Measurements from ENCODE around the gene TEX35. TPM values are rescaled to one million over a fixed set of nuclear protein-coding genes. Genes with fewer than 3 reads are reported as not detected.
A peak's percentile ranks its signal among the peaks of the same experiment; 100 is the strongest.
"Not testable (repeated sequence)": the region's sequence is repeated elsewhere in the genome, so short reads cannot be mapped to it uniquely, and the experiment has no call there.

TEX35 gene
- total and polyA plus RNA-seq, 5 donors = 0.20 to 0.49 (median 0.25) TPM; not detected in 1

GRCh38 chr1:178541379-178541778, 28.5 kb downstream of the TEX35 start:
- no peaks in the 10 kb centered on the region for H3K27me3 ChIP-seq (ENCODE audit: control insufficient read depth, insufficient read depth)
- no peak overlapping the region for H3K4me3 ChIP-seq (ENCODE audit: low read length)
- intact Hi-C loops (cut with DNase I) = loop anchor here (5.0 kb wide), 2 partner anchors 211 to 461 kb away; no protein-coding TSS in a partner anchor
- no peak for ATAC-seq
- DNase-seq = no peak
- peaks cover 11% of the 10 kb centered on the region for H3K4me1 ChIP-seq (ENCODE audit: control insufficient read depth, insufficient read depth, low read length)
- H3K27ac ChIP-seq (ENCODE audit: low read length) = no peak overlapping the region
- no peaks in the 10 kb centered on the region for H3K9me3 ChIP-seq (ENCODE audit: control insufficient read depth, low read length)
- 93% methylated on average over 5 of the region's 5 CpGs for WGBS

GRCh38 chr1:178541829-178542553, 29.1 kb downstream of the TEX35 start:
- Histone ChIP-seq H3K27me3 (ENCODE audit: control insufficient read depth, insufficient read depth) (no peaks in the 10 kb centered on the region), H3K4me3 (ENCODE audit: low read length) (peak overlapping the region; percentile 77), H3K4me1 (ENCODE audit: control insufficient read depth, insufficient read depth, low read length) (peaks cover 7% of the 10 kb centered on the region), H3K27ac (ENCODE audit: low read length) (peak overlapping the region; percentile 73), H3K9me3 (ENCODE audit: control insufficient read depth, low read length) (no peaks in the 10 kb centered on the region)
- DNase-seq = peak; percentile 57 to 82 (median 79)
- intact Hi-C loops (cut with DNase I) = loop anchor here (2.0 to 5.0 kb wide), 3 partner anchors 210 to 460 kb away; no protein-coding TSS in a partner anchor
- ATAC-seq = peak; percentile 46 to 71
- WGBS = 9% methylated on average over 33 of the region's 33 CpGs

DNA sequence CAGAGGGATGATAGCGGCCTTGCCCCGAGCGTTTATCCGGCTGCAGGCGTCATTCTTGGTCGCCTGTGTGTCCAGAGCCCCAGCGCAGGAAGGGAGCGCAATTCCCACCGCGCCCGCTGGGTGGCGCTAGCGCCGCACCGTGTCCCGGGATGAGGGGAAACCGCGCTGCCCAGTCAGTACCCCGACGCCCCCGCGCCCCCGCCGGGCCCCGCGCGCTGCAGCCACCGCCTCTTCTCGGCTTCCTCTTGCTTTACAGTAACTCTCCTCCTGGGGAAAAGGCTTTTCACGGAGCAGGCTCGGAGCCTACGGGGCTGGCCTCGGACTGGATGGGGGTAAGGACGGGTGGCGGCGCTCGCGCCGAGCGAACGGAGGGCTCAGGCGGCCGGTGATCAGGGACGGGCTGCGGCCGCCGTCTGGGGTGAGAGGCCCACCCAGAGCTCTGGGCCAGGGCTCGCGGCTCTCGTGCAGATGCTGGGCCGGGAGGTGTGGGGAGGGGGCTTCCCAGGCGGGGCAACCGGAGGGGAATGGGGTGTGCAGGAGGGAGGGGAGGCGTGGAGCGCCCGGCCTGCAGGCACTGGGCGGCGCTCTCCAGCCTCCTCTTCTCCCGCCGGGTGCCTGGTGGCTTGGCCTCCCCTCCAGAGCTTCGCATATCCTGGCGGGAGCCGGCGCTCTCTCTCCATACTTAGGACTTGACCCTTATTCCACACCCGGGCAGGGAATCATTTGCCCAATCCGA, 29.8 kb downstream of the TEX35 start:
- no peaks in the 10 kb centered on the region for H3K9me3 ChIP-seq (ENCODE audit: control insufficient read depth, low read length)
- ATAC-seq (peak; percentile 93 to 94), DNase-seq (peak; percentile 85 to 96 (median 95))
- intact Hi-C loops (cut with DNase I) = loop anchor here (2.0 to 5.0 kb wide), 3 partner anchors 210 to 460 kb away; no protein-coding TSS in a partner anchor
- peak overlapping the region; percentile 77 for H3K4me3 ChIP-seq (ENCODE audit: low read length)
- no peaks in the 10 kb centered on the region for H3K27me3 ChIP-seq (ENCODE audit: control insufficient read depth, insufficient read depth)
- peak overlapping the region; percentile 73 for H3K27ac ChIP-seq (ENCODE audit: low read length)
- under 1% methylated on average over 66 of the region's 66 CpGs for WGBS
- H3K4me1 ChIP-seq (ENCODE audit: control insufficient read depth, insufficient read depth, low read length) = peaks cover 2% of the 10 kb centered on the region

DNA sequence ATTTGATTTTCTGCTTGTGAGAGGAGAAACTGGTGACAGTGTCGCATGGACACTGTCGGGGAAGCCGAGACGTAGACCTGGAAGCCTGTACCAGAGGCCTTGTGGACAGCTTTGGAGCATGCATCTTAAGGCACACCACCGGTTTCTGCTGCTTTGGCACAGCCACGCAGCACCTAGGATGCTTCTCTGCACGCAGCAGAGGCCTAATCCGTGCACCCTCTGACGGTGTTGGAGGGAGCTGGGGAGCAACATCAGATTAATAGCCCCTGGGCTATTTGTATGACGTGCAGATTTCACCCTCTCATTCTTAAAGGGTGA, 30.3 kb downstream of the TEX35 start:
- DNase-seq (no peak), ATAC-seq (peak; percentile 4 to 23)
- 20% methylated on average over 10 of the region's 10 CpGs for WGBS
- Histone ChIP-seq H3K27me3 (ENCODE audit: control insufficient read depth, insufficient read depth) (no peaks in the 10 kb centered on the region), H3K9me3 (ENCODE audit: control insufficient read depth, low read length) (no peaks in the 10 kb centered on the region), H3K4me3 (ENCODE audit: low read length) (peak overlapping the region; percentile 77), H3K27ac (ENCODE audit: low read length) (peak overlapping the region; percentile 16), H3K4me1 (ENCODE audit: control insufficient read depth, insufficient read depth, low read length) (peaks cover 2% of the 10 kb centered on the region)
- intact Hi-C loops (cut with DNase I) = loop anchor here (2.0 to 5.0 kb wide), 3 partner anchors 209 to 459 kb away; no protein-coding TSS in a partner anchor

- no peak for ATAC-seq
- intact Hi-C loops (cut with DNase I) = loop anchor here (5.0 kb wide), 2 partner anchors 208 to 458 kb away; no protein-coding TSS in a partner anchor
- H3K27me3 ChIP-seq (ENCODE audit: control insufficient read depth, insufficient read depth) = no peaks in the 10 kb centered on the region
- WGBS = 81% methylated on average over 9 of the region's 9 CpGs
- H3K4me1 ChIP-seq (ENCODE audit: control insufficient read depth, insufficient read depth, low read length) = no peaks in the 10 kb centered on the region
- no peak for DNase-seq
- H3K4me3 ChIP-seq (ENCODE audit: low read length) = no peak overlapping the region
- no peaks in the 10 kb centered on the region for H3K9me3 ChIP-seq (ENCODE audit: control insufficient read depth, low read length)
- H3K27ac ChIP-seq (ENCODE audit: low read length) = no peak overlapping the region
Measured at GRCh38 chr1:178544531-178544930, 31.6 kb downstream of the TEX35 start.

DNA sequence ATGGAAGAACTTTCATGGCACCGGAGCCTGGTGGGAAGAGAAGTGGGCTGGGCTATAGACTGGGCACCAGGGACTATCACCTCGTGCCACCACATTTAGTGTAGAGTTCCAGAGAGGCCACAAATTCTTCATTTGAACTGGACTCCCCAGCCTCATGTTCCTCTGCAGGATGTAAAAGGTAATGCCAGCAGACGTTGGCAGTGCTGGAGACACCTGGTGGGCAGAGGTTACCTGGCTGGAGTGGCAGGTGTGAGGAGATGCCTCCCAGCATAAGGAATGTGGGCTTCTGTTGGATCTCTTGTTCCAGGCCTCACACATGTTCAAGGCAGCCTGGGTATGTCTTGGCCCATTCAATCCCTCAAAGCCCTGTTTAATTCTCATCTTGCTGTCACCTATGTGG, 35.2 kb downstream of the TEX35 start:
- Histone ChIP-seq H3K27me3 (ENCODE audit: control insufficient read depth, insufficient read depth) (no peaks in the 10 kb centered on the region), H3K27ac (ENCODE audit: low read length) (no peak overlapping the region), H3K9me3 (ENCODE audit: control insufficient read depth, low read length) (no peaks in the 10 kb centered on the region), H3K4me3 (ENCODE audit: low read length) (no peak overlapping the region), H3K4me1 (ENCODE audit: control insufficient read depth, insufficient read depth, low read length) (no peaks in the 10 kb centered on the region)
- intact Hi-C loops (cut with DNase I) = no loop called here
- ATAC-seq (no peak), DNase-seq (no peak)
- WGBS = 94% methylated on average over 3 of the region's 3 CpGs

DNA sequence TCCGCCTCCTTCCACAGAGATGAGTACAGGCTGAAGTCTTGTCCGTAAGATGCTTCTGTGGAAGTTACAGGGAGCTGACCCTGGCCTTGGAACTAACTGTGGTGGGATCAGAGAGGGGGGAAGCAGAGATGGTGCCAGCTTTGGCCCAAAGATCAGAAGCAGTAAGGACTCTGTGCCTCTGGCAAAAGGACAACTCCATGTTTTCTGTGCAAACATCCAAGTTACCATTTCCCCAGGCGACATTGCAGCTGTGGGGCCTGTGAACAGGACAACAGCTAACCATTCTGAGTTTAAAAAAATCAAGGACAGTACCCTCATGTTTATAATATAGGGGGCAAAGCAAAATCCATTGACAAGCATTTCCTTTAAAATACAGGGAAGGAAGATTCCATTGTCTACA, 38.4 kb downstream of the TEX35 start:
- H3K4me1 ChIP-seq (ENCODE audit: control insufficient read depth, insufficient read depth, low read length) = no peaks in the 10 kb centered on the region
- H3K27me3 ChIP-seq (ENCODE audit: control insufficient read depth, insufficient read depth) = no peaks in the 10 kb centered on the region
- intact Hi-C loops (cut with DNase I) = no loop called here
- ATAC-seq (no peak), DNase-seq (no peak)
- no peak overlapping the region for H3K27ac ChIP-seq (ENCODE audit: low read length)
- no peaks in the 10 kb centered on the region for H3K9me3 ChIP-seq (ENCODE audit: control insufficient read depth, low read length)
- WGBS = 80% methylated on average over 3 of the region's 3 CpGs
- no peak overlapping the region for H3K4me3 ChIP-seq (ENCODE audit: low read length)

- Histone ChIP-seq H3K4me1 (ENCODE audit: control insufficient read depth, insufficient read depth, low read length) (no peaks in the 10 kb centered on the region), H3K27me3 (ENCODE audit: control insufficient read depth, insufficient read depth) (no peaks in the 10 kb centered on the region), H3K27ac (ENCODE audit: low read length) (no peak overlapping the region), H3K4me3 (ENCODE audit: low read length) (no peak overlapping the region), H3K9me3 (ENCODE audit: control insufficient read depth, low read length) (no peaks in the 10 kb centered on the region)
- WGBS = 83% methylated on average over 3 of the region's 3 CpGs
- DNase-seq (no peak), ATAC-seq (no peak)
- intact Hi-C loops (cut with DNase I) = no loop called here
Measured at GRCh38 chr1:178551940-178552339, 39.0 kb downstream of the TEX35 start.

DNA sequence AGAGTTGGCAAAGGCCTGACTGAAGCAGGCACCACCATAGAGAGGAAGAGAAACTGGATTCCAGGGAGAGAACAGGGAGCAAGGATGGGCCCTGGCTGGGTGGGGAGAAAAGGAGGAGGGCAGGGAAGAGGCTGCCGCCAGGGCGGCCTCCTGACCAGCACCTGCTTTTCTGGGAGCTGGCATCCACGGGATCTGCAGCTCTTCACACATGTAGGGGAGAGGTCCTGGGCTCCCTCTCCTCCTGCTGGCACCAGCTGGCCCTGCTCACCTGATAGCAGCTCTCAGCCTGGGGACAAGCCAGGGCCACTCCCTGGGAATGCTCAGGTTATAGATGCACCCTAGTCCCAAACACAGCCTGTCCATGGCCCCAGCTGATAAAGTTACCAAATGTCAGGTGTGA, 39.9 kb downstream of the TEX35 start:
- 73% methylated on average over 3 of the region's 3 CpGs for WGBS
- H3K9me3 ChIP-seq (ENCODE audit: control insufficient read depth, low read length) = no peaks in the 10 kb centered on the region
- DNase-seq (no peak), ATAC-seq (peak in 1 of 2 donors; percentile 31)
- H3K4me3 ChIP-seq (ENCODE audit: low read length) = no peak overlapping the region
- H3K27me3 ChIP-seq (ENCODE audit: control insufficient read depth, insufficient read depth) = no peaks in the 10 kb centered on the region
- intact Hi-C loops (cut with DNase I) = no loop called here
- H3K27ac ChIP-seq (ENCODE audit: low read length) = no peak overlapping the region
- no peaks in the 10 kb centered on the region for H3K4me1 ChIP-seq (ENCODE audit: control insufficient read depth, insufficient read depth, low read length)

DNA sequence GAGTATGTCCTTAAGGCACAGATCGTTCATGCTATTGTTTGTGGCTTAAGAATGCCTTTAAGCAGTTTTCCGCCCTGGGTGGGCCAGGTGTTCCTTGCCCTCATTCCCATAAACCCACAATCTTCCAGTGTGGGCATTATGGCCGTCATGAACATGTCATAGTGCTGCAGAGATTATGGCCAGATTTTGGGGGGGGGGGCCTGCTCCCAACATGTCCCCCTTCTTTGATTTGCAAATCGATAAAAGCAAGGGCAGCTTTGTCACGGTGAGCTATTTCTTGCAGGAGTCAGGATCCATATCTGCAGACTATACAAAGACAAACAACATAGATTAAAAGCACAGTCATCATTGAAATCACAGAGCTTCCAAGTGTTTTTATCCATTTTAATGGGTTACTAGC, 41.4 kb downstream of the TEX35 start:
- H3K27me3 ChIP-seq (ENCODE audit: control insufficient read depth, insufficient read depth); DNase-seq; H3K4me3 ChIP-seq (ENCODE audit: low read length); H3K9me3 ChIP-seq (ENCODE audit: control insufficient read depth, low read length); intact Hi-C loops (cut with DNase I); H3K27ac ChIP-seq (ENCODE audit: low read length); H3K4me1 ChIP-seq (ENCODE audit: control insufficient read depth, insufficient read depth, low read length); ATAC-seq: not testable (repeated sequence)
- WGBS = 96% methylated on average over 5 of the region's 5 CpGs

GRCh38 chr1:178555613-178556012, 42.7 kb downstream of the TEX35 start:
- H3K9me3 ChIP-seq (ENCODE audit: control insufficient read depth, low read length); DNase-seq; H3K4me3 ChIP-seq (ENCODE audit: low read length); H3K27me3 ChIP-seq (ENCODE audit: control insufficient read depth, insufficient read depth); H3K4me1 ChIP-seq (ENCODE audit: control insufficient read depth, insufficient read depth, low read length); ATAC-seq; intact Hi-C loops (cut with DNase I); H3K27ac ChIP-seq (ENCODE audit: low read length): not testable (repeated sequence)
- WGBS = 93% methylated on average over 1 of the region's 1 CpG

Measured in right cardiac atrium (tissue), 5 donors.